Activated CD4-positive, alpha-beta T cell treated with anti-CD3 and anti-CD28 coated beads, Interleukin-2, amount 50 U/mL, for 1 hour (primary cell): ENCODE results near the gene ALOX5AP.
"Not testable (repeated sequence)": the region's sequence is repeated elsewhere in the genome, so short reads cannot be mapped to it uniquely, and the experiment has no call there.

Experiments
- DNase-seq: peaks from one replicate; pipeline ENCODE4 v3.0.0-alpha.2; 2020

The ALOX5AP gene

GRCh38 chr13:30739237-30739528, 3.8 kb downstream of the ALOX5AP start:
- DNase-seq: no peak

DNA sequence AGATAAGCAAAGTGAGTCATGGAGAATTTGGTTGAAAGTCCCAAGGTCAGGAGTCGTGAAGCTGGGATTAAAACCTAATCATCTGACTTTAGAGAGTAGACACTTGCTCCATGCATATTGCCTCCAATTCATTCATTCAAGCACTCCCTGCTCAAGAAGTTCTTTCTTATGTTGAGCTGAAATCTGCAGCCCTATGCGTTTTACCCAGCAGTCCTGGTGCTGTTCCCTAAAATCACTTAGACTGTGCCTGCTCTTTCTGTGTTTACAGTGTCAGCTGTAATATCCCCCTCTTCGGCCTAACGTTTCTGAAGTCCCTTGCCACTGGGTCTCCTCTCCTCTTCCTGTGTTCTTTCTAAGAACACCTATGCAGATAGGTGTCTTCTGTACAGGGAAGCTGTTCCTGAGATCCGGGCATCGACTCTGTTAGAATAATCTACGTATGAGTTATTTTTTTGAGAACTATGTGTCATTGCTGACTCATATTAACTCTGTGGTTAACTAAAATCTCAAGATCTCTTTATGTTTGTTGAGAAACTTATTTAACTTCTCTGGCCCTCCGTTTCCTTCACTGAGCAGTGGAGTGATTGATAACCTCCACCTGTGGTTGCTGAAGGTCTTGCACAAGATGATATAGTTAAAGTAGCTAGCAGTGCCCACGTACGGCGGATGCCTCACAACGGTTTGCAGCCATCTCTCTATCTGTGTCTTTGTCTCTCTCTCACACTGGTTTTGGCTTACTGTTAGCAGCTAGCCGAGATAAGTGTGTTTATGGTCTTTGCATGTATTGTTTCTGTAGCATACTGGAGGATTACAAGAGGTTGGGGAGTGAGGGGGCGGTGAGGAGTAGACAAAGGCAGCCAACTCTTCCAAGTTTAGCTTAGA, 4.7 kb downstream of the ALOX5AP start:
- DNase-seq: peak; percentile 47

DNA sequence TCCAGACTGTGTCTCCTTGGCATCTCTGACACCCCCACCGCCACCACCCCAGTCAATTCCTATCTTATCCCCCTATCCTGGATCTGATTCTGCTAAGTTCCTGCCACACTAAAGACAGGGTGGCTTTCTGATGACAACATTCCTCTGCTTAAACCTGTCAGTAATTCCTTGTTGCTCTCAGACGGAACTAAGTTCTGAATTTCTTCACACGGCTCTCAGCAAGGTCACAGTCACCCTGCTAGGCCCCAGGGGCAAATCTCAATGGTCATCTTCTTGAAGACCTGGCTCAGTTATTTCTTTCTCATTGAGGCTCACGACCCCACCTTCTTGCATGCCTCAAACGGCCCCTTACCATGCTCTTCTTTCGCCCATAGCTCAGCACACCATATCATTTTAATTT, 7.6 kb downstream of the ALOX5AP start:
- DNase-seq: no peak

GRCh38 chr13:30743319-30744055, 8.1 kb downstream of the ALOX5AP start:
- no peak for DNase-seq

- DNase-seq: peak; percentile 73
Observed at GRCh38 chr13:30744056-30744680, 8.8 kb downstream of the ALOX5AP start.

DNA sequence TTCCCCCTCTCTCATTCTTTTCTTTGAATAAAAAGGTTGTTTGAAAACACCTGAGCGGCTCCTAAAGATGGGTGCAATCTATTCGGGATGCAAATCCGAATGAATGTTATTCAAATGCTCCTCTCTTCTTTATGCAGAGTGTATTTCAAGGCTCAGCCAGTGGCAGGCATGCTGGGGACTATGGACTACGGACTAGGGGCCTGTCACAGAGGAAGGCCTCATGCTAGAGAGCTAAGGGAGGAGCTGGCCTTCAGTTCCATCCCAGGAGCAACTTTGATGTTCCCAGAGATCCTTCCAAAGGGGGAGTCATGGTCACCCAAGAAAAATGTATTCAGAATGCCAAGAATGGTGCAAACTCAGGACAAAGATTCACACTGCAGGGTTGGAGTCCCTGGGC, 9.3 kb downstream of the ALOX5AP start:
- no peak for DNase-seq

- no peak for DNase-seq
Observed at GRCh38 chr13:30745906-30746686, 10.8 kb downstream of the ALOX5AP start.

- DNase-seq: no peak
Observed at GRCh38 chr13:30746791-30747190, 11.4 kb downstream of the ALOX5AP start.

DNA sequence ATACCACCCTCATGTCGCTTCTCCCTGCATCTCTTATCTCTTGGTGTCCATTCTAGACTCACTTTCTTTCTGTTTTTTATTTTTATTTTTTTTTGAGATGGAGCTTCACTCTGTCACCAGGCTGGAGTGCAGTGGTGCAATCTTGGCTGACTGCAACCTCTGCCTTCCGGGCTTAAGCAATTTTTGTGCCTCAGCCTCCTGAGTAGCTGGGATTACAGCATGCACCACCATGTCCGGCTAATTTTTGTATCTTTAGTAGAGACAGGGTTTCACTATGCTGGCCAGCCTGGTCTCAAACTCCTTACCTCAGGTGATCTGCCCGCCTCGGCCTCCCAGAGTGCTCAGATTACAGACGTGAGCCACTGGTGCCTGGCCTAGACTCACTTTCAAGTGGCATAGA, 12.5 kb downstream of the ALOX5AP start:
- DNase-seq: not testable (repeated sequence)

- no peak for DNase-seq
Observed at GRCh38 chr13:30748717-30749116, 13.4 kb downstream of the ALOX5AP start.

- no peak for DNase-seq
Observed at GRCh38 chr13:30750036-30750435, 14.7 kb downstream of the ALOX5AP start.

DNA sequence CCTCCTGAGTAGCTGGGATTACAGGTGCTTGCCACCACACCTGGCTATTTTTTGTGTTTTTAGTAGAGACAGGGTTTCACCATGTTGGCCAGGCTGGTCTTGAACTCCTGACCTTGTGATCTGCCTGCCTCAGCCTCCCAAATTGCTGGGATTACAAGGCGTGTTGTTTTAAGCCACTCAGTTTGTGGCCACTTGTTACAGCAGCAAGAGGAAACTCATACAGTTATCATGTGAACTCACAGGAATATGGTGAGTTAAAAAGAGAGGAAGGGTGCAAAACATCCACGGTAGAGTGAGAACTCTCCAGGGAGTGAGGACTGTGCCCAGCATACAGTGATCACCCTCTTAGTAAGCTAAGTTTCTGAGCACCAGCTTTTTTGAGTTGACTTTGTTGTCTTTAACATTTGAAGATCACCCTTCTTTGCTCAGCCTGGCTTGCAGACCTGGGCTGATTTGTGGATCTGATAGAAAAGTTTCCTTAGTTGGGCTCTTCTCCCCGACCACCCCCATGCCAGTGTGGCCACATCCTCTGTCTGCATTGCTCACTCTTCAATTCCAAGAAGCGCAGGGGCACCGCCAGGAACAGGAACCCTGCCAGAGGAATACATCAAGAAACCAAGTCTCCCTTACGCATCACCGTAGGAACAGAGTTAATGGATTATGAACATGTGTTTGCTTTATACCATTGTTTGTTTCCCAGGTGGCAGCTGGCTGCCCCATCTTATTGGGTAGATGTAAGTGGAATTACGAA, 16.0 kb downstream of the ALOX5AP start:
- DNase-seq: no peak

DNA sequence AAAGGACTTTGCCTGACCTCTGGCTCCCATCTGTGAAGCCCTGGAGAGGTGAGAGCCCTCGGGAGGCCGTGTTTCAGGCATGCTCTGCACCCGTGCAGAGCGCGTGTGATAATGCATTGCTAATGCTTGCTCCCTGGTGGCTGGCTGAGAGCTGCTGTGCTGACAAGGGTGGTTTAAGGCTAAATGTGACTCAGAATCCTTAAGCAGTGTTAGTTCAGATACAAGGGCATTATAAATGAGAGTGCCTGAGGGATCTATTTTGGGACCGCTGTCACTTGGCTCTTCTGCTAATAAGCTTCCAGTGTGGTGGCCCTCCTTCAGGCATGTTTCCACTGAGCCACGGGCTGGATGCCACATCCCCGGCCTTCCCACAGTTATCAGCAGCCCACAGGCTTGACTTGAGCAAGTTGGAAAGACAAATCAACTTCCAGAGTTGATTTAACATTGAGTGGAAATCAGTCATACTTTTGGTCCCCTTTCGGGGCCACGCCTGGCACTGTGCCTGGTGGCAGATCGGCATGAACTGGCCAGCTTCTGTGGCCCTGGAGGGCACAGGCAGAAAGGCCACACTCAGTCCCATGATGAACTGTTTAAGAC, 17.0 kb downstream of the ALOX5AP start:
- no peak for DNase-seq

DNA sequence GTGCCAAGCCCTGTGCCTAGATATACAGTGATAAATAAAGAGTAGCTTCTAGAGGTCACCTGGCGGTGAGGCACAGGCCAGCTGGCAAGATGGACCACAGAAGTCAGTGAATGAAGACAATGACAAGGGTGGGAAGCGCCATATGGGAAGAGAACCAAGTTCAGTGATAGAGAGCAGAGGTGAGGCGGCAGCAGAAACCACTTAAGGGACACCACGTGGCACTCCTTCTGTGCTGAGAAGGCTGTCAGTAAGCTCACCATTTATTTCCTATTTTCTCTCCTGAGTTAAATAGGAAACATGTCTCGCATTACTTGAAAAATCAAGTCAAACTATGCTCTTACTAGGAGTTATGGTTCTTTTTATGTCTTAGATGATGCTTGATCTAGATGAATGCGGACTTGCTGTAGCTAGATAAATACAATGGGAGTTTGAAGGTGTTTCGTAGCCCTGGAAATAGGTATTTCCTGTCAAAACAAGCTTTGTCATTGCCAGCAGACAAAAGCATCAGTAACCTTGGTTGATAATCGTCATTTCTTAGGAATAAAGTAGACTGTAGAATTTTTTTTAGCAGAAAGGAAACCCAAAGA, 17.8 kb downstream of the ALOX5AP start:
- DNase-seq: no peak

GRCh38 chr13:30755678-30756077, 20.3 kb downstream of the ALOX5AP start:
- no peak for DNase-seq

- DNase-seq: no peak
Observed at GRCh38 chr13:30757026-30757742, 21.8 kb downstream of the ALOX5AP start.

- no peak for DNase-seq
Observed at GRCh38 chr13:30759748-30760147, 24.4 kb downstream of the ALOX5AP start.

DNA sequence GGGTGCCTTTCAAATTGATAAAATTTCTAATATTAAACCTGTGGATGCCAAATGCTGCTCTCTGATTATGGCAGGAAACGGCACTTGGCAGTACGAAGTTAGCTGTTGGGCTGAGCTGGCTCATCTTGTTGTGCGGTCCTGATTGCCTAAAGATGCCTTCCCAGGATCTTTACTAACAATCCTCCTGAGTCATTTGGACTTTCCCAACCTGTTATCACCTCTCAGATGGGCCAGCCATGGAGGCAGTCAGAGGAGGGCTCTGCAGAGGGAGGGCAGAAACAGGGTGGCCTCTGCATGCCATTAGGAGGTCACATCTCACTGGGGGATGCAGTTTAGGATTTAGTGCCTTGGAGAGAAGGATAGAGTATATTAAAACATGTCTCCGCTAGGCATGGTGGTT, 27.3 kb downstream of the ALOX5AP start:
- DNase-seq: no peak

GRCh38 chr13:30763786-30764413, 28.6 kb downstream of the ALOX5AP start:
- DNase-seq: no peak

DNA sequence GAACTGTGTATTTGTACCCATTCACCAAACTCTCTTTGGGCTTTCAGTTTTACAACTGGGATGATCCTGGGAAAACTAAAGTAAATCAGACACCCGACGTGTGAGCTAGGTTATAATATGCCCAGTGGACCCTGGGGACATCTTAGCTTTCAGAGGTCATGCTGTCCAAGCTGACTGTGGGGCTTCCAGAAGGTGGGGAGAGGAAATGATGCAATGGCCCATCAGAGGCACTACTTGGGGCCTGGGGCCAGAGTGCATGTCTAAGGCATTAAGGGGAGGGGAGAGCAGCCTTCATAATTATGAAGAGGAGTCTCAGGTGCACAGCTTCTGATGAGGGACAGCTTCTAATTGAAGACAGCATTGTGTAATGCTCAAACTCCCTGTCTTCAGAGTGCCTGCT, 30.9 kb downstream of the ALOX5AP start:
- DNase-seq: no peak
